ENCODE results near the gene CLEC1B. TPM values are rescaled to one million over a fixed set of nuclear protein-coding genes. Genes with fewer than 3 reads are reported as not detected.
"Not testable (repeated sequence)": the region's sequence is repeated elsewhere in the genome, so short reads cannot be mapped to it uniquely, and the experiment has no call there.

CLEC1B gene
- total RNA-seq, 1 donor = not detected

DNA sequence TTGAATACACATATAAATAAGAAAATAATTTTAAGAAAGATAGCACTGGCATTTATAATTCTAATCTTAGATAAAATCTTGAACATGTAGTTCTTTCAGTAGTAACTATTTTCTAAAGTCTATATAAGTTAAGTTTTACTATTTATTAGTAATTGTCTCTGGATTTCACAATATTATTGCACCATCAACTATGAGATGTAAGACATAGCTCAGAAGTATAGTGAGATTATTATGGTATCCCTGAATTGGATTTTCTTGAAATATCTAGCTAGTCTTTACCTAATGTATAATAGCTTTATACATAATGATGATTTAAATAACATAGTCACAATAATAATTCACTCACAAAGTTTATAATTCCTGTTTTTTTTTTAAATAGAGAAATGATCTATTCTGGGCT, 21.0 kb downstream of the CLEC1B start:
- no peak overlapping the region for H3K4me3 ChIP-seq (ENCODE audit: low read depth, low read length)
- TF ChIP-seq CTCF (IDR thresholded peaks at IDR 0.05; ENCODE audit: insufficient read depth, low read depth, low read length) = no peak
- DNase-seq (ENCODE audit: low read depth) = no peak

GRCh38 chr12:9976626-9977025, 22.3 kb downstream of the CLEC1B start:
- DNase-seq (ENCODE audit: low read depth); H3K4me3 ChIP-seq (ENCODE audit: low read depth, low read length): not testable (repeated sequence)

GRCh38 chr12:9975614-9976013, 23.3 kb downstream of the CLEC1B start:
- H3K4me3 ChIP-seq (ENCODE audit: low read depth, low read length) = no peak overlapping the region
- DNase-seq (ENCODE audit: low read depth) = no peak
- TF ChIP-seq CTCF (IDR thresholded peaks at IDR 0.05; ENCODE audit: insufficient read depth, low read depth, low read length) = no peak

- H3K4me3 ChIP-seq (ENCODE audit: low read depth, low read length); DNase-seq (ENCODE audit: low read depth): not testable (repeated sequence)
Observed at GRCh38 chr12:9974731-9975130, 24.2 kb downstream of the CLEC1B start.

DNA sequence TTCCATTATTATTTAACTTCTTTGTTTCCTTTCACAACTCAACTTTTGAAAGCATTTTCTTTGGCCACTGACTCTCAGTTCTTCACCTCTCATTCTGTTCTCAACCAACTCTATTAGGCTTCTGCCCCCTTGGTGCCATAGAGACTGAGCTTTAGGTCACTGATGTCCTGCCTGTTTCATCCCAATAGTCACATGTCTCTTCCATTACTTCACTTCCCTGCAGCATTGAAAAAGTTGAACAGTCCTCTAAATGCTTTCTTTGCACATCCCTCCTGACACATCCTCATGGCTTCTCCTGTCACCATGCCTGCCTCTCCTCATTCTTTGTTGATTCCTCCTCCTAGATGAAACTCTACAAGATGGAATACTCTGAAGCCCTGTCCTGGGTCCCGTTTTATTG, 25.0 kb downstream of the CLEC1B start:
- no peak overlapping the region for H3K4me3 ChIP-seq (ENCODE audit: low read depth, low read length)
- TF ChIP-seq CTCF (IDR thresholded peaks at IDR 0.05; ENCODE audit: insufficient read depth, low read depth, low read length) = no peak
- no peak for DNase-seq (ENCODE audit: low read depth)

- no peak within 1 kb of the TSS for H3K4me3 ChIP-seq (ENCODE audit: low read depth, low read length)
- TF ChIP-seq CTCF (IDR thresholded peaks at IDR 0.05; ENCODE audit: insufficient read depth, low read depth, low read length) = no peak
- DNase-seq (ENCODE audit: low read depth) = peak; percentile 5
Observed at GRCh38 chr12:9971181-9971580, 27.7 kb downstream of the CLEC1B start, which contains the start of gene CLEC12A. Gene CLEC12A, plus strand, starts transcription at chr12:9971409. Its CDS starts 188 bp downstream, at chr12:9971597.

- no peak for TF ChIP-seq CTCF (IDR thresholded peaks at IDR 0.05; ENCODE audit: insufficient read depth, low read depth, low read length)
- no peak for DNase-seq (ENCODE audit: low read depth)
- H3K4me3 ChIP-seq (ENCODE audit: low read depth, low read length) = no peak overlapping the region
Observed at GRCh38 chr12:9969673-9970072, 29.2 kb downstream of the CLEC1B start.

- no peak for TF ChIP-seq CTCF (IDR thresholded peaks at IDR 0.05; ENCODE audit: insufficient read depth, low read depth, low read length)
- no peak overlapping the region for H3K4me3 ChIP-seq (ENCODE audit: low read depth, low read length)
- no peak for DNase-seq (ENCODE audit: low read depth)
Observed at GRCh38 chr12:9961901-9962300, 37.0 kb downstream of the CLEC1B start.
